RWPE1 (cell line): ENCODE results near the gene ALKBH7.

ENCODE experiments used
- CTCF ChIA-PET: fragments of 350-600 bp; sonication (Branson Sonifier 250); formaldehyde crosslinking; extraction: SDS; loops from one replicate; lab custom pipeline; 2021; lab: Yijun Ruan, JAX
- POLR2A ChIA-PET: fragments of 400-600 bp; formaldehyde crosslinking; extraction: SDS; loops from one replicate; lab custom pipeline; 2020; ENCODE audit warnings: antibody characterized with exemption; ENCODE audit not compliant: low non-redundant PET; lab: Yijun Ruan, JAX
- DNase-seq: peaks from one replicate; pipeline ENCODE4 v3.0.0; 2012; ENCODE audit warnings: low spot score
- H3K27ac ChIP-seq: fragments of 450-650 bp; 2 replicates; pipeline ENCODE4 v1.5.1; 2017
- TF ChIP-seq, protein P1 (sequence below): fragments of 450-650 bp; conservative IDR thresholded peaks from 2 replicates; pipeline ENCODE4 v1.5.1; 2017; ENCODE audit warnings: low read depth, mild to moderate bottlenecking

Gene ALKBH7

DNA sequence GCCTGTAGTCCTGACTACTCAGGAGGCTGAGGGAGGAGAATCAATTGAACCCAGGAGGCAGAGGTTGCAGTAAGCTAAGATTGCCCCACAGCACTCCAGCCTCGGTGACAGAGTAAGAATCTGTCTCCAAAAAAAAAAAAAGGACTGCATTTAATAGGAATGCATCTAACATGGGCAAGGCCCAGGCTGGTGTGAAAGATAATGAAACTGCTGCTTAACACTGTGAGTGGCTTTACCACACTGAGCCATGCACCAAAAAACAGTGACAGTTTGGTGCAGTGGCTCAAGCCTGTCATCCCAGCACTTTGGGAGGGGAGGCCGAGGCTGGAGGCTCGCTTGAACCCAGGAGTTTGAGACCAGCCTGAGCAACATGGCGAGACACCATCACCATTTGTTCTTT, 11.8 kb downstream of the ALKBH7 start:
- peak overlapping the region; percentile 18; the same call in 1 of the 2 replicates for H3K27ac ChIP-seq
- TF ChIP-seq, protein P1, sequence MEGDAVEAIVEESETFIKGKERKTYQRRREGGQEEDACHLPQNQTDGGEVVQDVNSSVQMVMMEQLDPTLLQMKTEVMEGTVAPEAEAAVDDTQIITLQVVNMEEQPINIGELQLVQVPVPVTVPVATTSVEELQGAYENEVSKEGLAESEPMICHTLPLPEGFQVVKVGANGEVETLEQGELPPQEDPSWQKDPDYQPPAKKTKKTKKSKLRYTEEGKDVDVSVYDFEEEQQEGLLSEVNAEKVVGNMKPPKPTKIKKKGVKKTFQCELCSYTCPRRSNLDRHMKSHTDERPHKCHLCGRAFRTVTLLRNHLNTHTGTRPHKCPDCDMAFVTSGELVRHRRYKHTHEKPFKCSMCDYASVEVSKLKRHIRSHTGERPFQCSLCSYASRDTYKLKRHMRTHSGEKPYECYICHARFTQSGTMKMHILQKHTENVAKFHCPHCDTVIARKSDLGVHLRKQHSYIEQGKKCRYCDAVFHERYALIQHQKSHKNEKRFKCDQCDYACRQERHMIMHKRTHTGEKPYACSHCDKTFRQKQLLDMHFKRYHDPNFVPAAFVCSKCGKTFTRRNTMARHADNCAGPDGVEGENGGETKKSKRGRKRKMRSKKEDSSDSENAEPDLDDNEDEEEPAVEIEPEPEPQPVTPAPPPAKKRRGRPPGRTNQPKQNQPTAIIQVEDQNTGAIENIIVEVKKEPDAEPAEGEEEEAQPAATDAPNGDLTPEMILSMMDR, result no peak
- CTCF ChIA-PET, result no interaction called here
- DNase-seq, result no peak
- POLR2A ChIA-PET, result interaction anchor here (0.7 kb wide), 1 partner anchor 139 kb away, joined by 4 read pairs; no protein-coding TSS in a partner anchor

DNA sequence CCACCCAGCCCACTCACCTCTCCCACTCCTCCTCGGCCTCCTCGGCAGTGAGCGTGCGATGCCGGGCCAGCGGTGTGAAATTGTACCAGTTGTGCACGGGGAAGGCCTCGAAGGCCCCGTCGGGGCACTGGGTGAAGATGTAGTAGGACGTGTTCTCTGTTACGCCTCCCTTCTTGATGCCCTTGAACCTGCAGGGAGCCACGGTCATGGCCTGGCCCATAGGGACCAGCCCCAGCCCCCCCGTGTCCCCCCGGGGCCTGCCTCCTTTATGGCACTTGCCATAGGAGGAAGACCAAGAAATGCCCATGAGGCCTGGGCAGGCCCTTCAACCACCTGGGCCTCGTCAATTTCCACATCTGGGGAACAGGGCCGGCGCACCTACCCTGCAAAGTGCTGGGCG, 14.8 kb downstream of the ALKBH7 start:
- POLR2A ChIA-PET, result no interaction called here
- TF ChIP-seq, protein P1, result no peak
- no peak overlapping the region for H3K27ac ChIP-seq

DNA sequence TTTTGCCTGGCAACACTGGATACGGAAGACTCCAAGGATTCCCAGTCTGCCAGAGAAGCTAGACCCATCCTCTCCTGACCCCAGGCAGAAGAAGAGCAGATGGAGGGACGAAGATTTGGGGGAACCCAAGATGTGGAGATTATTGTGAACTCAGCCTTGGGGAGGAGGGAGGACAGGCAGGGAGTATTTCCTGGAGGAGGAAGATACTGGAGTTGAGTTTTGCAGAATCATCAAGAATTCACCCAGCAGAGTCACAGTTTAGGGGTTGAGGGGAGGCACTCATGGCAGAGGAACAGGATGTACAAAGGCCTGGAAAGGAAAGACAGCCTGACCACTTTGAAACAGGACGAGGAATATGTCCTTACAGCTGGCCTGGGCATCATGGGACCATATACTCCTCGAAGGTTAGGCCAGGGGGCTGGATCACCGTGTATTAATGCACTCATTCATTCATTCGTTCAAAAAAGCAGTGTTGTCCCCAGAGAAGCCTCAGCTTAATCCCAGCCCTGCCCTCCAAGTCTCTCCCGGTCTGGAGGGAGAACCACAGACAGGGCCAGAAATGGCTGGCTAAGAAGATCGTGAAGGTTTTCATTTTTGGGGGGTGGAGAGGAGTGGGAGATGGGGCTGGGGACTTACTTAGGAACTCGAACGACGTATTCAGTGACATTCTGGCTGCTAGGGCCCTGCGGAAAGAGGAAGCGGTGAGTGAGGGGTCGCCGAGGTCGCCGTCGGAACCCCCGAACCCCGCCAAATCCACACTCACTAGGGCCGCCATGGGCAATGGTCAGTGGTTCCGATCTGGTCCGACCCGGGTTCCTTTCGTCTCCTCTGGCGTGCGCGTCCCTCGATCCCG, 19.9 kb downstream of the ALKBH7 start:
- POLR2A ChIA-PET, result no interaction called here
- TF ChIP-seq, protein P1, result no peak
- H3K27ac ChIP-seq, result peak overlapping the region; percentile 88
- CTCF ChIA-PET, result interaction anchor here (0.6 to 0.7 kb wide), 3 partner anchors 13 to 599 kb away, joined by 3 read pairs; no protein-coding TSS in a partner anchor
- DNase-seq, result no peak

More for the DNA sequence above, 14.8 kb downstream of the ALKBH7 start:
- DNase-seq, result no peak
- CTCF ChIA-PET, result no interaction called here

DNA sequence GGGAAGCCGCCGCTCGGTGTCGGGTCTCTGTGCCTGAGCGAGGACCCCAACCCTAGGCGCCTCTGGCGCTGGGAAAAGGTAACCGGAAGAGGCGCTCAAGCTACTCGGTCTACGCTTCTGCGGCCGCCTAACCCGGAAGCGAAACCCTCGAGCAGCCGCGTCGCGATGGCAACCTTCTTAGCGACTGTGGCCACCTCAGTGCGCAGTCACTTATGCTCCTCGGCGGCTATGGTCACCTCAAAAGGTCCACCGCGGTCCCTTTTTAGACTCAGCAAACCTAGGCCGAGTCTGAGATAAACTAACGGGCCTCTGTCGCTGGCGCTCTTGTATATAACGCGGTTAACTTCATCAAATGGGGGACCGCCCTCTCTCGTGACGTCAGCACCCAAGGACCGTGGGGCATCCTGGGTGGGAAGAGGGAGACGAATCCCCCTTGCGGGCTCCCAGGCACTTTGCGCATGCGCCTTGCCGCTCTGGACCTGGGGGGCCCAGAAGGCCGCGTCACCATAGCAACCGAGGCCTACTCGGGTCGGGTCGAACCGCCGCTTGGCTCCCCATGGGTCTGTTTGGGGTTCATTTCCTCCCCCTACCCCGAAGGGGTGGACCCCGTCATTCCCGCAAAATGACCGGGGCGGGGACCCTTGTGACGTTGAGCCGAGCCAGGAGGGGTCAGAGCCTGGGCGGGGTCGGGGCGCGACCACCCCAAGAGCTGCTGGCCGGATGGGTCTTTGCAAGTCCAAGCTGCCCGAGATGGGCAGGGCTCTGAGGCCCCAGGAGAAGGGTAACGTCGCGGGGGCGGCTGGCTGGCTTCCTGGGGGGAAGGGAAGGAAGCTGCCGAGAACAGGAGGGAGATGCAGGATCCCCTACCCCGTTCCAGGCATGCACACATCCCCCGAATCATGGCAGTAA, 20.7 kb downstream of the ALKBH7 start, which contains the start of gene GTF2F1:
Gene GTF2F1 (minus strand): TSS at position 91 of the 909 bp plus-strand sequence. CDS start 169 bp downstream, outside the sequence.
- TF ChIP-seq, protein P1, result no peak
- peak; percentile 99 for DNase-seq
- CTCF ChIA-PET, result interaction anchor here (0.7 kb wide), 2 partner anchors 14 to 600 kb away, joined by 3 read pairs; no protein-coding TSS in a partner anchor
- H3K27ac ChIP-seq, result peak within 1 kb of the TSS; percentile 88
- POLR2A ChIA-PET, result no interaction called here

DNA sequence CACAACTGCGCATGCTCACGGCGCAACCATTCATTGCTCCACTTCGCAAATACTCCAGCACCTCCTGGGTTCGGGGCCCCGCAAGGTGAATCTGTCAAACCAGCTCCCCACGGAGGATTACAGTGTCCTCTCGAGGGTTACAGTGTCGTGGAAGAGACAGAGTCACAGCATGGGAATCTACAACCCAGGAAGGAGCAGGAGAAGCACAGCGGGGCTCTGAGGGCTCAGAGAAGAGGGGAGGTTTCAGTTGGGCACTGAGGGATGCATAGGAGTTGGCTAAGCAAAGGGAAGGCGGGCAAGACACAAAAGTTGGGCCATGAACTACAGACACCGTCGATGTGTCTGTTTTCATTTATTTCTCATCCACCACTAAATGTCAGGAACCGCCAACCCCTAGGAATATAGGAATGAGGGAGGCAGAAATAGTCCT, 21.4 kb downstream of the ALKBH7 start:
- POLR2A ChIA-PET, result no interaction called here
- no peak for DNase-seq
- CTCF ChIA-PET, result interaction anchor here (0.6 kb wide), 1 partner anchor 67 kb away, joined by 3 read pairs; no protein-coding TSS in a partner anchor

More for the DNA sequence above, 21.4 kb downstream of the ALKBH7 start:
- TF ChIP-seq, protein P1, result no peak
- H3K27ac ChIP-seq, result peak overlapping the region; percentile 88
